Measurements from ENCODE around the gene MAP6.

DNA sequence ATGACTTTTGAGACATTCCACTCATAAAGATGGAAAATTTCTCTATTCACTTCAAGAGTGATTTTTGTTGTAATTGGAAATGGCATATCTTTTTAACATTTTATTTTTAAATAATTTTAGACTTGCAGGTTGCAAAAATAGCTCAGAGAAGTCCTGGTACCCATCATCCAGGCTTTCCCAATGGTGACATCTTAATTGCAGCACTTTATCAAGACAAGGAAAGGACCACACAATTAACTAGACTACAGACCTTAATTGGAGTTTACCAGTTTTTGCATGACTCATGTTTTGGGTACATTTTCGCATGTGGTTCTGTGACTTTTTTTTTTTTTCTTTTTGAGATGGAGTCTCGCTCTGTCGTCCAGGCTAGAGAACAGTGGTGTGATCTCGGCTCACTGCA lies 23.0 kb upstream of the MAP6 start:
- TF ChIP-seq, protein P1, sequence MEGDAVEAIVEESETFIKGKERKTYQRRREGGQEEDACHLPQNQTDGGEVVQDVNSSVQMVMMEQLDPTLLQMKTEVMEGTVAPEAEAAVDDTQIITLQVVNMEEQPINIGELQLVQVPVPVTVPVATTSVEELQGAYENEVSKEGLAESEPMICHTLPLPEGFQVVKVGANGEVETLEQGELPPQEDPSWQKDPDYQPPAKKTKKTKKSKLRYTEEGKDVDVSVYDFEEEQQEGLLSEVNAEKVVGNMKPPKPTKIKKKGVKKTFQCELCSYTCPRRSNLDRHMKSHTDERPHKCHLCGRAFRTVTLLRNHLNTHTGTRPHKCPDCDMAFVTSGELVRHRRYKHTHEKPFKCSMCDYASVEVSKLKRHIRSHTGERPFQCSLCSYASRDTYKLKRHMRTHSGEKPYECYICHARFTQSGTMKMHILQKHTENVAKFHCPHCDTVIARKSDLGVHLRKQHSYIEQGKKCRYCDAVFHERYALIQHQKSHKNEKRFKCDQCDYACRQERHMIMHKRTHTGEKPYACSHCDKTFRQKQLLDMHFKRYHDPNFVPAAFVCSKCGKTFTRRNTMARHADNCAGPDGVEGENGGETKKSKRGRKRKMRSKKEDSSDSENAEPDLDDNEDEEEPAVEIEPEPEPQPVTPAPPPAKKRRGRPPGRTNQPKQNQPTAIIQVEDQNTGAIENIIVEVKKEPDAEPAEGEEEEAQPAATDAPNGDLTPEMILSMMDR (IDR thresholded peaks at IDR 0.05) = no peak
- TF ChIP-seq POLR2A (IDR thresholded peaks at IDR 0.05) = no peak

Data from adrenal gland (tissue), 5 donors.